Pancreas (tissue), 10 donors: ENCODE results near the gene RAB7B. TPM values are rescaled to one million over a fixed set of nuclear protein-coding genes. Genes with fewer than 3 reads are reported as not detected.

ENCODE experiments used
- ATAC-seq, 4 donors: fragments of 200-7000 bp; cut with Tn5 transposase; one replicate each; pipeline versions ENCODE4 v1.8.0 to v1.9.1; 2020; ENCODE audit warnings: mild to moderate bottlenecking in 4 of 4, moderate library complexity in 4 of 4
- DNase-seq, 6 donors: peaks; one replicate each; pipeline ENCODE4 v3.0.0-alpha.2; 2020
- FAIRE-seq: peaks from 2 replicates; lab custom pipeline; 2012; peaks lifted over from hg19 to GRCh38; lab: Jason Lieb, UNC
- H3K27ac ChIP-seq, 4 donors: fragments of 200-600 bp; sonication (generic); 1 replicate in 3 of 4; 2 replicates in 1 of 4; pipeline versions ENCODE4 v1.5.0 to v1.8.0; 2020
- H3K27me3 ChIP-seq, 4 donors: fragments of 200-600 bp; one replicate each; pipeline ENCODE4 v1.8.0; 2021
- H3K36me3 ChIP-seq, 3 donors: fragments of 200-600 bp; sonication (generic) in 1 of 3; one replicate each; pipeline versions ENCODE4 v1.5.0 to v1.8.0; 2020 to 2021
- H3K4me1 ChIP-seq, 3 donors: fragments of 200-600 bp; one replicate each; pipeline ENCODE4 v1.8.0; 2021
- H3K4me3 ChIP-seq, 4 donors: fragments of 200-600 bp; sonication (generic) in 2 of 4; one replicate each; pipeline versions ENCODE4 v1.5.0 to v1.8.0; 2020 to 2021
- H3K9me3 ChIP-seq, 4 donors: fragments of 200-600 bp; one replicate each; pipeline ENCODE4 v1.8.0; 2021
- WGBS, 2 donors: extraction: QIAGEN DNeasy Blood & Tissue Kit; methylation state at CpG; one replicate each; pipeline ENCODE4 v1.1.7; 2013; 5-methylcytosine and 5-hydroxymethylcytosine counted together
- intact Hi-C, 3 donors: fragments of 100-400 bp; cut with DNase I; formaldehyde crosslinking; loops; one replicate each; pipeline versions ENCODE4 v1.11.1 to v1.14.2; 2022
- polyA plus RNA-seq, 2 donors: library from polyadenylated mRNA; stranded (reverse); fragments of 200-250 nt; gene quantifications; one replicate each; pipeline ENCODE4 v1.2.3, GENCODE V29; 2013
- total RNA-seq, 6 donors: library from RNA; stranded (reverse); fragmentation: NEBNext Ultra II Directional in 4 of 6; extraction: Animal tissue kit (Norgen Biotek cat#: 25700) in 4 of 6; gene quantifications; one replicate each; pipeline versions ENCODE4 v1.2.1 to v1.2.4, GENCODE V29; 2021 to 2023
- TF ChIP-seq, protein P1 (sequence below), 4 donors: fragments of 200-600 bp; sonication (generic) in 3 of 4; IDR thresholded peaks; one replicate each; pipeline versions ENCODE4 v1.5.0 to v1.8.0; 2021; ENCODE audit warnings: antibody characterized with exemption in 4 of 4
- donor health status: healthy with polysubstance abuse.
- donor health status: DM: no; HTN: no; CAD: no; lungs with moderate emphysema.
- donor health status: DM: no; HTN: no; CAD: no.
- donor health status: control.
- donor health status: control.
- donor health status: Bipolar disorder and iron deficiency.
- donor health status: DM: yes; HTN: yes; CAD: no.
- donor health status: DM: no; HTN: no; CAD: no.
- donor health status: DM: no; HTN: no; CAD: no.
- donor health status: DM: yes; HTN: yes; CAD: no.

Gene RAB7B
- total and polyA plus RNA-seq, 8 donors: 0.24 to 4.0 (median 0.59) TPM

DNA sequence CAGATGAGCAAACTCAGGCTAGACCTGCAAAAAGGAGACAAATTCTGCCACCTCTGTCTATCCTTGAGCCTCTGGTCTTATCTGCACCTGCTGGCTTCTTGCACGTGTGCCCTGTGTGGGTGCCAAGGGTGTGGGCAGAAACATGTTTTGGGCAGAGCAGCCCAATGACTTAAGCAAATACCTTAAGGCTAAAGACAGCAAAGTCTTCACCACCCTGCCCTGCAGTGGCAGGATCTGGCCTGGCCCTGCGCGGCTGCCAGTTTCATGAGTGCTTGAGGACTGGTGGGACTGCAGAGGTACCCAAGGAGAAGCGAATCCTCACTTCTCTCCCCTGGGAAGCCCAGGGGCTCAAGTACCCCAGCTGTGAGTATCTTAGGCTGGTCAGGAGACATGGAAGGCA is 56.2 kb downstream of the RAB7B start:
- Histone ChIP-seq H3K4me1 (peaks cover 13 to 17% (median 14%) of the 10 kb centered on the region in 3 donors), H3K27me3 (no peaks in the 10 kb centered on the region), H3K36me3 (no peaks in the 10 kb centered on the region), H3K27ac (no peak overlapping the region), H3K4me3 (no peak overlapping the region), H3K9me3 (no peaks in the 10 kb centered on the region)
- WGBS, 2 donors: 39 to 52% methylated on average over 4 of the region's 4 CpGs
- DNase-seq (peak in 3 of 6 donors; percentile 27 to 51 (median 39)), ATAC-seq (peak; percentile 22 to 72 (median 40)), FAIRE-seq (no peak)
- TF ChIP-seq, protein P1, sequence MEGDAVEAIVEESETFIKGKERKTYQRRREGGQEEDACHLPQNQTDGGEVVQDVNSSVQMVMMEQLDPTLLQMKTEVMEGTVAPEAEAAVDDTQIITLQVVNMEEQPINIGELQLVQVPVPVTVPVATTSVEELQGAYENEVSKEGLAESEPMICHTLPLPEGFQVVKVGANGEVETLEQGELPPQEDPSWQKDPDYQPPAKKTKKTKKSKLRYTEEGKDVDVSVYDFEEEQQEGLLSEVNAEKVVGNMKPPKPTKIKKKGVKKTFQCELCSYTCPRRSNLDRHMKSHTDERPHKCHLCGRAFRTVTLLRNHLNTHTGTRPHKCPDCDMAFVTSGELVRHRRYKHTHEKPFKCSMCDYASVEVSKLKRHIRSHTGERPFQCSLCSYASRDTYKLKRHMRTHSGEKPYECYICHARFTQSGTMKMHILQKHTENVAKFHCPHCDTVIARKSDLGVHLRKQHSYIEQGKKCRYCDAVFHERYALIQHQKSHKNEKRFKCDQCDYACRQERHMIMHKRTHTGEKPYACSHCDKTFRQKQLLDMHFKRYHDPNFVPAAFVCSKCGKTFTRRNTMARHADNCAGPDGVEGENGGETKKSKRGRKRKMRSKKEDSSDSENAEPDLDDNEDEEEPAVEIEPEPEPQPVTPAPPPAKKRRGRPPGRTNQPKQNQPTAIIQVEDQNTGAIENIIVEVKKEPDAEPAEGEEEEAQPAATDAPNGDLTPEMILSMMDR (IDR thresholded peaks at IDR 0.05): no peak
- intact Hi-C loops: no loop called here

DNA sequence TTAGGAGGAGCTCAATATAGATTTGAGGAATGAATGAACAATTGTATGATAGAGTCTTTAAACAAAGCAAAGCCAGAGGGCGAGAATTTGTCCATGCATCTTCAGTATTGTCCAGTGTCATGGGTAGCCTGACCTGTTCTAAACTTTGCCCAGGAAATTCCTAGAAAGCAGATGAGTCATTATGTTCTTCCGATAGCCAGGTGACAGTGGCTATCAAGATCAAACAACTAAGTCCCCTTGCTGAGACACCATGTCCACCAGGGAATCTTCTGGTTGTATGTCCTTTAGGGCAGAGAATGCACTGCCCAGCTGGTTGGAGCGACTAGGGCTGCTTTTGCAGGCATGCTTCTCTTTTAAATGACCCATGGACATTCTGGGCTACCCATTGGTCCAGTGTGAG is 58.1 kb downstream of the RAB7B start:
- FAIRE-seq (no peak), DNase-seq (no peak), ATAC-seq (no peak)
- no peaks in the 10 kb centered on the region for H3K9me3 ChIP-seq
- H3K4me1 ChIP-seq: peaks cover 6 to 20% (median 9%) of the 10 kb centered on the region in 3 donors
- intact Hi-C loops: no loop called here
- H3K4me3 ChIP-seq: no peak overlapping the region
- no peaks in the 10 kb centered on the region for H3K36me3 ChIP-seq
- H3K27me3 ChIP-seq: no peaks in the 10 kb centered on the region
- H3K27ac ChIP-seq: no peak overlapping the region
- 83 to 88% methylated on average over 3 of the region's 3 CpGs for WGBS, 2 donors
- TF ChIP-seq, protein P1 (IDR thresholded peaks at IDR 0.05): no peak

DNA sequence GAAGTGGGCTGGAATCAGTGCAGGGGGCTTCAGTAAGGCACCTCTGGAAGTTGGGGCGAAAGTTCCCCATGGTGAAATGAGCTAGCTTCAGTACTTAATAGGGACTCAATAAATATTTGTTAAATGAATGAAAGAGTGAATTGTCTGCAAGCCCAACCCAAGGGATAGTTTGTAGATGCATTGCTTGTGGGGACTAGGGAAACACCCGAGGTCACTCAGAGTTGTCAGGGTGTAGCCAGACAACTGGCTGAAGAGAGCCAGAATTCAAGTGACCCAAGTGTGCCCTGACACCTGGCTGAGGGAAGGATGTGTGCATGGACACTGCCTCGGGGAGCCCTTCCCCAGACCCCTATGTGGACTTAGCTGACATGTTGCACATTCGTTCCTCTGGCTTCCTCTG is 58.7 kb downstream of the RAB7B start:
- FAIRE-seq (no peak), ATAC-seq (no peak), DNase-seq (no peak)
- intact Hi-C loops: no loop called here
- Histone ChIP-seq H3K27ac (no peak overlapping the region), H3K27me3 (no peaks in the 10 kb centered on the region), H3K4me1 (peaks cover 5 to 19% (median 9%) of the 10 kb centered on the region in 3 donors), H3K36me3 (no peaks in the 10 kb centered on the region), H3K9me3 (no peaks in the 10 kb centered on the region), H3K4me3 (no peak overlapping the region)
- WGBS, 2 donors: 79 to 89% methylated on average over 4 of the region's 4 CpGs
- TF ChIP-seq, protein P1 (IDR thresholded peaks at IDR 0.05): no peak

DNA sequence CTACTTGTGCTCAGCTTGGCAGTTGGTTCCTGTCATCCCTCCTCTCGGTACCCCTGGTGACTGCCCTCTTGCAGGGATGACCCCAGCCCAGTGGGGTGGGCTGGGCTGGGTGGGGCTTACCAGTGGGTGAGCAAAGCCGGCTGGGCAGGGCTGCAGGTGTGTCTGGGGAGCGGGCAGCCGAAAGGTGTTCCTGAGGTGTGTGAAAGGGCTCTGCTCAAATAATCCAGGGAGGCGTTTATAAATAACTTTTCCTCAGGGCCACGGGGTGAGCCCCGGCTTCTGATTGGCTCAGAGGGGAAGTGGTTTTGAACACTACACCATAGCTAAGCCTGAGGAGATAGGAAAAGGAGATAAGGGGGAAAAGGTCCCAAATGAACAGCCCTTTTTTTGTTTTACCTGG is 60.0 kb downstream of the RAB7B start, which contains the start of gene SLC26A9:
TSS of gene SLC26A9 (minus strand) at position 212 of the 400 bp plus-strand sequence. CDS start 7,636 bp downstream, outside the sequence.
- FAIRE-seq: no peak
- Histone ChIP-seq H3K27ac (no peak within 1 kb of the TSS), H3K36me3 (no peaks in the 10 kb centered on the region), H3K9me3 (no peaks in the 10 kb centered on the region), H3K4me1 (peaks cover 5 to 19% (median 9%) of the 10 kb centered on the region in 3 donors), H3K4me3 (no peak within 1 kb of the TSS), H3K27me3 (no peaks in the 10 kb centered on the region)
- ATAC-seq: no peak
- 47 to 60% methylated on average over 7 of the region's 7 CpGs for WGBS, 2 donors
- DNase-seq: no peak
- TF ChIP-seq, protein P1 (IDR thresholded peaks at IDR 0.05): no peak
- intact Hi-C loops: no loop called here

DNA sequence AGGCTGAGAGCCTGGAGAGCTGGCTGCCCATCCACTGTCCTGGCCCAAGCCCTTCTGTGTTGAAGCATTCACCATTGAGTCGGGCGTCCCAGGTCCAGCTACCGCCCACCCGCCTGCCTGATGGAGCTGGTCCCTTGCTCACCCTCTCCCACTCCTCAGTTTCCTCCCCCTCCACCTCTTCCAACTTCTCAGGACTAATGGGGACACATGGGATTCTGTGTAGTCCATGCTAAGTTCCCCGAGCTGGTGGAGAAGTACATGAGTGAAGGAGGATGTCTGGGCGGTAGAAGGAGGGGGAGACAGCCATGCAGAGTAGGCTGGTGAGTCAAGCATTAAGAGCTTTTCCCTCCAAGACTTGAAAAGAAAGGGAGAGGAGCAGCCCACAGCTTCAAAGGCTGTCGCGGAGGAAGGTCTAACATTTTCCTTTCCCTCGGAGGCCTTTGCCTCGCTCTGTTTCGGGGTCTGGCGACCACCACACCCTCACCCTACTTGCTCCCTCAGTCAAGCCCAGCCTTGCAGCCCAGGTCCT is 60.5 kb downstream of the RAB7B start:
- WGBS, 2 donors: 92 to 94% methylated on average over 12 of the region's 12 CpGs
- TF ChIP-seq, protein P1 (IDR thresholded peaks at IDR 0.05): no peak
- DNase-seq (no peak), FAIRE-seq (no peak), ATAC-seq (no peak)
- Histone ChIP-seq H3K36me3 (no peaks in the 10 kb centered on the region), H3K4me3 (no peak overlapping the region), H3K9me3 (no peaks in the 10 kb centered on the region), H3K4me1 (peaks cover 5 to 19% (median 9%) of the 10 kb centered on the region in 3 donors), H3K27me3 (no peaks in the 10 kb centered on the region), H3K27ac (no peak overlapping the region)
- intact Hi-C loops: no loop called here
